Forelimb muscle (tissue), 1 donor: Measurements from ENCODE around the gene EPAS1. TPM values are rescaled to one million over a fixed set of nuclear protein-coding genes. Genes with fewer than 3 reads are reported as not detected.

ENCODE experiments used
- DNase-seq: peaks from one replicate; pipeline ENCODE4 v3.0.0-alpha.2; 2013; ENCODE audit warnings: low read depth
- polyA plus RNA-seq: library from polyadenylated mRNA; unstranded; fragments of 120-200 nt; gene quantifications from one replicate; pipeline ENCODE4 v1.2.1, GENCODE V29; 2013; ENCODE audit not compliant: insufficient read length

EPAS1 gene
- polyA plus RNA-seq, 1 donor = 29.6 TPM

- no peak for DNase-seq
Measured at GRCh38 chr2:46273225-46273863, 23.9 kb upstream of the EPAS1 start.

GRCh38 chr2:46273919-46274318 lies 23.3 kb upstream of the EPAS1 start:
- DNase-seq = no peak

DNA sequence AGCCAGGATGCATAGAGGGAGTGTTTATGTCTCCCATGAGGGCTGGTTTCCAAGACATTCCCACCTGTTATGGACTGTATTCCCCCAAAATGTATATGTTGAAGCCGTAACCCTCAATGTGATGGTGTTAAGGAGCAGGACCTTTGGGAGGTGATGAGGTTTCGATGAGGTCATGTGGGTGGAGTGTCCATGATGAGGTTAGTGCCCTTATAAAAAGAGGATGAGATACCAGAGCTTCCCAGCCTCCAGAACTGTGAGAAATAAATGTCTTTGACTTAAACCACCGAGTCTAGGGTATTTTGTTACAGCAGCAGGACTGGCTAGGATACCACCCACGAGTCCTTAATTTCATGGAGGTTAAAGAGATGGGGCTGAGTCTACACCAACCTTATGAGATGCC lies 22.6 kb upstream of the EPAS1 start:
- no peak for DNase-seq

DNA sequence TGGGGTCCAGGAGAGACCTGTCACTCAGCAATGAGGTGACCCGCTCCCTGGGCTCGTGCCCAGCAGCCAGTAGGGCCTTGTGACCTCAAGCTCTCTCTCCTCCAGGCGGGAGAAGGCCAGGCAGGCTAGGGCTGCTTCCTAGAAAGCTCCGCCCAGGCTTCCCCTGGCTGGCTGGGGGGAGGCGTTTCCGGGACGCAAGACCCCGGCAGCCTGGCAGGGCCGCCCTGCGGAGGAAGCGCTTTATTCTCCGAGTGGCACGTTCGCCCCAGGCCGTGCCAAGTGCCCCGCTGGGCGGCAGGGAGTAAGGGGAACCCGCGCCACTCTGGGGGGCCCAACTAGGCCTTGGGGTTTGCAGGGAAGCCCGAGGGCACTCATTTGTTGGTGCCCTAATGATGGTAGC lies 21.2 kb upstream of the EPAS1 start:
- no peak for DNase-seq

- DNase-seq = no peak
Measured at GRCh38 chr2:46276642-46277041, 20.6 kb upstream of the EPAS1 start.

- no peak for DNase-seq
Measured at GRCh38 chr2:46277431-46278190, 19.6 kb upstream of the EPAS1 start.

DNA sequence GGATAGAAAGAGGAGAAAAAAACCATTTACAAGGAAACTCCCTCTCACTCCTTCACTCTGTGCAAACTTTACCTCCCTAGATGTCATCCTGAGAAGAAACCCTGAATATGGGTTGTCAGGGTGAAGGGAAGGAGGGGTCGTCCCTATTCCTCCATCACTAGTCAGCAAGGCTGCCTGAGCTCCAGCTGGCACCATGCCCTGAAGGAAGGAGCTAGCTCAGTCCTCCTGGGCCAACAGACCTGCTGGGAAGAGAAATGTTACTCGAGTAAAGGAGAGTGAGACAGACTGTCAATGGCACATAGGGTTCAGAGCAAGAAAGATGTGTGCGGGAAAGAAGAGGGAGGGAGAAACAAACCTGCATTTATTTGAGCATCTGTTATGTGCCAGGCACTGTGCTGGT lies 18.3 kb upstream of the EPAS1 start:
- DNase-seq = no peak

DNA sequence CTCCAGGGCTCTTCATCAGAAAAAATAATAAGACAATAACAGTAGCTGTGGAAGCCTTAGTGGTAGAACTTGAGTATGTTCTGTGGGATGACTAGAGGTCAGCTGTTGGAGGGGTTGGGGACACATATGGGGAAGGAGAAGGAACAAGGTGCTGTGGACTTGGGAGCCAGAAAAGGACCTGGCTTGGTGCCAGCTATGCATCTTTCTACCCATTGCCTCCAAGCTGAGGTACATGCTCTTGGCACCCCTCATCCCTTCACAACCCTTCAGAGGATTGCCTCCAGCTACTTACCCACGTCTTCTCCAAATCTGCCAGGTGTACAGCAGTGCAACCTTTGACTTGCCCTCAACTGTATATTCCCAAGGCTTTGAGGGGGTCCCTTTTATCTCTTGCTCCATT lies 15.3 kb upstream of the EPAS1 start:
- no peak for DNase-seq

GRCh38 chr2:46283693-46284092 lies 13.5 kb upstream of the EPAS1 start:
- DNase-seq = no peak

GRCh38 chr2:46284260-46284659 lies 12.9 kb upstream of the EPAS1 start:
- DNase-seq = no peak

DNA sequence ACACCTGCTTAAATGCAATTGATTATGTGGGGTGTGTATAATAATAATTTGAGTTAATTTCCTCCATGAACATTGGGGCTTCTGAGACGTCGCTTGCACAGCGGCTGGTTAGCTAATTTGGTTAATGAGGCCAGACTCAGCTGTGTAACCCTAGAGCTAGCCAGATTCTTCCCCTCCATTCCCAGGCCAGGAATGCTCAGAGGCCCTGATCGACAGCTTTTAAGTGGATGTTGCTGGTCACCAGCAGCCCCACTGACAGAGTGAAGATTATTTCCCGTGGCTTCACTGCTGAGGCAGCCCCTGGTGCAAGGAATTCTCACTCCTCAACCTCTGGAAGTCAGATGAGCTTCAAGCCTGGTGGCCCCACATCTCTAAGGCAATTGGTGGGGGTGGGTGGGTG lies 12.4 kb upstream of the EPAS1 start:
- no peak for DNase-seq

DNA sequence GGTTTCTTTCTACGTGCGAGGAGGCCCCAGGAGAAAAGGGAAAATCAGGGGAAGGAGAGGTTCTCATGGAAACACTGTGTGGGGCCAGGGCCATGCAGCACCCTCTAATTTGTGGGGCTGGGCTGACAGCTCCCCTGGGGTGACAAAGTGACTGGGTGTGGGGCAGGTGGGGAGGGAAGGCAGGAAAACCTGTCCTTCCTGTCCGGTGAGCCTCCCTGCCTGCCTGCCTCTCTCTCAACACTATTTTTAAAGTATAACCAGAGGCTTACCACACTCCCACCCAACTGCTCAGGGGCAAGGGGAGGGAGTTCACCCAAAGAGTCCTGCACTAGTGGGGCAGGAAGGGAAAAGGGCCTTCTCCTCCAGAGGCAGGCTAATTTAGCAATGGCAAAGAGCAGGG lies 10.5 kb upstream of the EPAS1 start:
- DNase-seq = no peak

GRCh38 chr2:46290078-46290477 lies 7.1 kb upstream of the EPAS1 start:
- no peak for DNase-seq

DNA sequence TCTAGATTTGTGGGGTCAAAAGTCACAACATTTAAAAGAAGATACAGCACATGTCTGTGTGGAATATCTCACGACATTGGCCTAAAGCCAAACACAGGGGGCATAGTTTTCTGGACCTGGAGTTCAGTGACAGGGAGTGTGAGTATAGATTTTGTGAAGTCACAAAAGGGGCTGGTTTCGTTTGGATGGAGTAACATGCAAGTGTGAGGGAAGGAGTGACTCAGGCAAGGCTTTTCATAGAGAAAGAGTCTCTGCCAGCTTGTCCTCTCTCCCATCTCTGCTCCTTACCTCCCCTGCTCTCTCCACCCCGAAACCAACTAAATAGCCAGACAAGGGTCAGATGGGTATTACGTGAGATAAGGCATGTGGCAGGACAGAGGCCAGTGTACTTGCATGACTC lies 3.7 kb upstream of the EPAS1 start:
- DNase-seq = no peak

DNA sequence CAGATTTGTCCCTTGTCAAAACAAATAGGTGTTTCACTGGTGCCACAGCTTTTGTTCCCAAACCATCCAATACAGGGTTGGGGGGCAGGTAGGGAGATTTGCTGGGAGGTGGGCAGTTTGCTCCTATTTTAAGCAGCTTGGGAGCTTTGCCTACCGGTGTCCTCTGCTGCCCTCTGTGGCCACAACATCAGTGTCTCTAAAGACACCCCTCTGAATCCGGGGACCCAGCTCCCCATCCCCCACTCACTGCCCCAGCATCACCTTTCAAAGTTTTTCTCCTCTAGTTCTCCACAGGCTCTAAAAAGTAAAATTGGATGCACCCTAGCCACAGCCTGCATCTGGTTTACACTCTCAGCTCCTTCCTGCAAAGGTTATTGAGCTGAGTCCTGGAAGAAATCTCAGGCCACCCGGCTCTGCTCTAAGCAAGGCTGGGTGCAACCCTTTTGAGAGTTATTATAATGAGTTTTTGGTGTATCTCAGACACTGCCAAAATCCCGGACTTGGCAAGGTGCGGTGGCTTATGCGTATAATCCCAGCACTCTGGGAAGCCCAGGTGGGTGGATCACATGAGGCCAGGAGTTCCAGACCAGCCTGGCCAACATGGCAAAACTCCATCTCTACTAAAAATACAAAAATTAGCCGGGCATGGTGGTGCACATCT lies 2.9 kb upstream of the EPAS1 start:
- DNase-seq = no peak

GRCh38 chr2:46296216-46296839 lies 879 bp upstream of the EPAS1 start:
- no peak for DNase-seq

GRCh38 chr2:46297546-46298271 lies 502 bp downstream of the EPAS1 start:
- no peak for DNase-seq

GRCh38 chr2:46298272-46298521 lies 990 bp downstream of the EPAS1 start:
- DNase-seq = no peak

GRCh38 chr2:46298522-46299353 lies 1.5 kb downstream of the EPAS1 start:
- no peak for DNase-seq

DNA sequence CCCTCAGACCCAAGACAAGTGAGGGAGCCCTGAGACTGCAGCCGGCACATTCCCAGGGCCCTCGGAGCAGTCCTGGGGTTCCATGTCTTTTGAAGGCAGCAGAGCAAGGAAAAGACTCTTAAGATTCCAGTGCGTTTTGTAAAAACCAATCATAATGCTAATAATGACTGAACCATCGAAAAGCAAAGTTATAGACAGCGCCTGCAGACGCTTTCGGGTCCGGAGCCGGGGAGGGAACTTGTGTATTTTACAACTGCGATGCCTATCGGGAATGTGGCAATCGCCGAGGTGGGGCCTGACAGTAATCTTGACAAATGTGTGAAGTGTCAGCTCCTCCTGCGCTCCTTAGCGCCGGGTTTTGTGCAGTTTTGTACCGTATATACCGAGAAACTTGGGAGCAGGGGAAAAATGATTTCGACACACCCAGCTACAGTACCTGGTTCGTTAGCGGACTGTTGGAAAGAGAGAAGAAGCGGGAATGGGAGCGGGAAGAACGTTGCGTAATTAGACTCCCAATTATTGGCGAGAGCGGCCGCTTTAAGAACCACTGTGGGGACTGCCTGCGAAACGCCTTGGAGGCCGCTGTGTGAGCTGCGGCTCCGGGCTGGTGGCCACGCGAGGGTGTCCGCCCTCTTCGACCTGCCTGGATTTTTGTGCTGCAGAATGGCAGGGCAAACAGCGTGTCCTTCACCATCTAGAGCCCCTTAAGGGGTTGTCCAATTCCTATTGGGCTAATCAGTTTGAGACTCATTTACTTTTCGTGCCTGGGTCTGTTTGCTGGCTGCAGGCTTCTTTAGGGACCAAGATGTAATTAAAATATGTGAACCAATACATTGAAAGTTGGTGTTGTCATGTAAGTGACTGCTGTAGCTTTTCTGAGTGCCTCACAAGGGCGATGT lies 2.4 kb downstream of the EPAS1 start:
- DNase-seq = no peak
